T-helper 2 cell treated with Interferon-gamma antibody and Interleukin-4, amounts not matched to agents 5 μg/mL and 100 μg/mL, for 36 hours (primary cell): ENCODE measurements around the gene BCAP29.
A peak's percentile ranks its signal among the peaks of the same experiment; 100 is the strongest.
"Not testable (repeated sequence)": the region's sequence is repeated elsewhere in the genome, so short reads cannot be mapped to it uniquely, and the experiment has no call there.

ENCODE experiments used
- DNase-seq: peaks from one replicate; pipeline ENCODE4 v3.0.0; 2021; ENCODE audit warnings: low spot score
- H3K27ac Mint-ChIP-seq: one replicate; pipeline ENCODE4 v1.8.0; 2021; ENCODE audit warnings: mild to moderate bottlenecking, mixed read lengths
- H3K27me3 Mint-ChIP-seq: one replicate; pipeline ENCODE4 v1.8.0; 2021; ENCODE audit warnings: low read depth, mixed read lengths
- H3K36me3 Mint-ChIP-seq: one replicate; pipeline ENCODE4 v1.8.0; 2021; ENCODE audit warnings: low read depth, mixed read lengths
- H3K4me1 Mint-ChIP-seq: one replicate; pipeline ENCODE4 v1.8.0; 2021; ENCODE audit warnings: low read depth, mixed read lengths
- H3K4me3 Mint-ChIP-seq: one replicate; pipeline ENCODE4 v1.8.0; 2022; ENCODE audit warnings: mild to moderate bottlenecking, moderate library complexity, mixed read lengths
- H3K9me3 Mint-ChIP-seq: one replicate; pipeline ENCODE4 v1.8.0; 2021; ENCODE audit warnings: mixed read lengths

The BCAP29 gene

DNA sequence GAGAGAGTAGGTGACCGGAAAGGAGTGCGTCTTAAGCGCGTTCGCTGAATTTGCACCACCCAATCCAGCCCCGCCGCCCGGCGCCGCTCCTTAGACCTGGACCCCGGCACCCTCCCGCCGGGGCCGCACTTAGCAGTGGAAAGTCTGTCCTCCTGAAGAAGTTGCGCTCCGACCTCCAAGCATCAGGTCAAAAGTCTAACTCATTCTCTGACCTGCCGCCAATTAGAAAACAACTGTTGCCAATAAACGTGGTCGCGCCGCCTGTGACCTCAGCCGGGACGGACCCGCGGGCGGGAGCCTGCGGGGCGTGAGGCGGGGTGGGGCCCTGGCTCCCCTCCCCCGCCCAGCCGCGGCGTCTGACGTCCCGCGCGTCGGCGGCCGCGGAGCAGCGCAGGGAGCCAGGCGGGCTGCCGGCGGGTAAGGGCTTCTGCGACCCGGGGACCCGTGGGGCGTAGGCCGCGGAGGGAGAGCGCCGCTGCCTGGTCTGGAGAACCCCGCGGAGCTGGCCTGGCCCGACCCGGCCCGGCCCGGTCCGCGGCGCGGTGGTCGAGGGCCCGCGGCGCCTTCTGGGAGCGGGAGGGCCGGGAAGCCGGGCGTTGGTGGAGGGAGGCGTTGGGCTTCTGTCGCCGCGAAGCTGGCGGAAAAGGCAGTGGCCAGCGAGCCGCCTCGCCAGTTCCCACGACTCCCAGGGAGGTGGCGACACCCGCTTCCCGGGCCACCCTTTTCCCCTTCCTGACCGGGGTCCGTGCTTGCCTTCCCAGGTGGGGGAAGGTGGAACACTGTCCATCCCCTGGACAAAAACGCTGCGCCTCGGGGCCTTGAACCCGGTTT, at the start of gene BCAP29:
Gene BCAP29, plus strand, starts transcription at position 362 of the 831 bp plus-strand sequence. CDS start 527 bp downstream, outside the sequence.
- Mint-ChIP-seq H3K4me3 (peak within 1 kb of the TSS; percentile 90), H3K27me3 (no peaks in the 10 kb centered on the region), H3K27ac (peak within 1 kb of the TSS; percentile 92), H3K36me3 (peaks cover 13% of the 10 kb centered on the region), H3K4me1 (peaks cover 20% of the 10 kb centered on the region), H3K9me3 (no peaks in the 10 kb centered on the region)
- peak; percentile 81 for DNase-seq

GRCh38 chr7:107530751-107531150, 49.3 kb upstream of the BCAP29 start:
- Mint-ChIP-seq H3K4me1 (peaks cover 22% of the 10 kb centered on the region), H3K9me3 (peaks cover 12% of the 10 kb centered on the region), H3K36me3 (peaks cover 33% of the 10 kb centered on the region), H3K4me3 (no peak overlapping the region), H3K27me3 (no peaks in the 10 kb centered on the region), H3K27ac (no peak overlapping the region)
- DNase-seq: no peak

DNA sequence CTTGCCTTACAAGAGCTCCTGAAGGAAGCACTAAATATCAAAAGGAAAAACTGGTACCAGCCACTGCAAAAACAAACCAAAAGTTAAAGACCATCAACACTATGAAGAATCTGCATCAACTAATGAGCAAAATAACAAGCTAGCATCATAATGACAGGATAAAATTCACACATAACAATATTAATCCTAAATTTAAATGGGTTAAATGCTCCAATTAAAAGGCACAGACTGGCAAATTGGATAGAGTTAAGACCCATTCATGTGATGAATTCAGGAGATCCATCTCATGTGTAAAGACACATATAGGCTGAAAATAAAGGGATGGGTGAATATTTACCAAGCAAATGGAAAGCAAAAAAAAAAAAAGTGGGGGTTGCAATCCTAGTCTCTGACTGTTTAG, 45.9 kb upstream of the BCAP29 start:
- H3K36me3 Mint-ChIP-seq: peaks cover 45% of the 10 kb centered on the region

GRCh38 chr7:107537228-107537627, 42.8 kb upstream of the BCAP29 start:
- Mint-ChIP-seq H3K36me3 (peaks cover 54% of the 10 kb centered on the region), H3K9me3 (peaks cover 25% of the 10 kb centered on the region), H3K4me1 (peaks cover 22% of the 10 kb centered on the region)
- not testable (repeated sequence) for DNase-seq, H3K27ac Mint-ChIP-seq, H3K4me3 Mint-ChIP-seq, H3K27me3 Mint-ChIP-seq

More for the DNA sequence above, 45.9 kb upstream of the BCAP29 start:
- Mint-ChIP-seq H3K27me3 (no peaks in the 10 kb centered on the region), H3K9me3 (peaks cover 25% of the 10 kb centered on the region), H3K27ac (no peak overlapping the region), H3K4me1 (peaks cover 22% of the 10 kb centered on the region), H3K4me3 (no peak overlapping the region)
- DNase-seq: no peak

- Mint-ChIP-seq H3K36me3 (peaks cover 57% of the 10 kb centered on the region), H3K9me3 (peaks cover 27% of the 10 kb centered on the region), H3K27ac (no peak overlapping the region), H3K4me3 (no peak overlapping the region), H3K27me3 (no peaks in the 10 kb centered on the region), H3K4me1 (peaks cover 19% of the 10 kb centered on the region)
- DNase-seq: no peak
Measured at GRCh38 chr7:107538001-107538400, 42.0 kb upstream of the BCAP29 start.

- Mint-ChIP-seq H3K27ac (no peak overlapping the region), H3K9me3 (peaks cover 24% of the 10 kb centered on the region), H3K4me3 (no peak overlapping the region), H3K36me3 (peaks cover 50% of the 10 kb centered on the region), H3K4me1 (no peaks in the 10 kb centered on the region), H3K27me3 (no peaks in the 10 kb centered on the region)
- DNase-seq: no peak
Measured at GRCh38 chr7:107543338-107543993, 36.6 kb upstream of the BCAP29 start.

- Mint-ChIP-seq H3K27ac (no peak overlapping the region), H3K4me1 (no peaks in the 10 kb centered on the region), H3K36me3 (peaks cover 51% of the 10 kb centered on the region), H3K4me3 (no peak overlapping the region), H3K27me3 (no peaks in the 10 kb centered on the region), H3K9me3 (peaks cover 24% of the 10 kb centered on the region)
- DNase-seq: no peak
Measured at GRCh38 chr7:107544848-107545591, 35.0 kb upstream of the BCAP29 start.

DNA sequence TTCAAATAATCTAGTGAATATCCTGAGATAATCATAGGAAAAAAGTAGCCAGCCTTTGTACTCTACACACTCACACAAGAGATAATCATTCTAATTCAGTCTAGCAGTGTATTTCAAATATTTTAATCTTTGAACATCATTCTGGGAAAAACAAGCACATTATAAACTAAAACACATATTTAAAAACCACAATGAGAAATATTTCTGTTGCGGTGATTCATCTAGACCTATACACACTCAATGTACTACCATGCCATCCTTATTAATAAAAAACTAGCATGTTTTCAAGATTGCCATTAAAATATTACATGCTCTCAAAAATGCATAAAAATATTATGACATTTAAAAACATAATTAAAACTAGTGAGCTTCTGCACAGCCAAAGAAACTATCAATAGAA, 28.1 kb upstream of the BCAP29 start:
- H3K27ac Mint-ChIP-seq: no peak overlapping the region
- H3K9me3 Mint-ChIP-seq: peaks cover under 1% of the 10 kb centered on the region
- no peaks in the 10 kb centered on the region for H3K27me3 Mint-ChIP-seq
- H3K4me3 Mint-ChIP-seq: no peak overlapping the region
- peaks cover 29% of the 10 kb centered on the region for H3K4me1 Mint-ChIP-seq
- no peak for DNase-seq
- H3K36me3 Mint-ChIP-seq: peaks cover 61% of the 10 kb centered on the region

- H3K36me3 Mint-ChIP-seq: peaks cover 39% of the 10 kb centered on the region
- no peaks in the 10 kb centered on the region for H3K27me3 Mint-ChIP-seq
- H3K9me3 Mint-ChIP-seq: no peaks in the 10 kb centered on the region
- no peak overlapping the region for H3K27ac Mint-ChIP-seq
- H3K4me1 Mint-ChIP-seq: peaks cover 49% of the 10 kb centered on the region
- DNase-seq: no peak
- H3K4me3 Mint-ChIP-seq: no peak overlapping the region
Measured at GRCh38 chr7:107555893-107556292, 24.2 kb upstream of the BCAP29 start.

GRCh38 chr7:107559864-107560263, 20.2 kb upstream of the BCAP29 start:
- Mint-ChIP-seq H3K36me3 (peaks cover 21% of the 10 kb centered on the region), H3K27me3 (no peaks in the 10 kb centered on the region), H3K4me1 (peaks cover 60% of the 10 kb centered on the region), H3K4me3 (peak overlapping the region; percentile 79), H3K9me3 (no peaks in the 10 kb centered on the region), H3K27ac (peak overlapping the region; percentile 88)
- DNase-seq: no peak

DNA sequence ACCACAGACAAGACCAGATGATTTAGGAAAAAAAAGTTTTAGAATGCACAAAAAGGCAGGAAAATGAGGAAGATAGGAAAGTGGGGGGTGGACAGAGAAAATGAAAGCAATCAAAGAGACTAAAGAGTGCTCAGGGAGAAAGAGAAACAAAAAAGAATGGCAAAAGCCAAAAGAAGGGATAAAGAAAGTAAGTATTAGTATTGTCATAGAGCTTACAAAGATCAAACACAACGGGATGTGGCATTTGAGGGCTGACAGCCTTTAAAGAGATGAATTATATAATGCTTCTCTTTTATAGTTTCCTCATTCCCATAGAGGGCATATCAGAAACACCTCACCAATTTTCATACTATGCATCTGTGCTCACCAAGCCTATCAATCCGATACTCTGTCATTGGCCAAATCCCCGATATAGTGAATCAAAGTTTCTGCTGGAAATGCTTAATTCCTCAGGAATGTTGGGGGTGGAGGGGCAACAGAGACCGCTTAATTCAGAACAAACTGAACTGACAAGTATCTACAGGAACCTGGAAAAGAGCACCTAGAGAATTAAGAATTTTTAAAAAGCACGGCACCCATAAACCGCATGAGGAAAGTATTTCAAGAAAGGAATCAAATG, 19.0 kb upstream of the BCAP29 start:
- DNase-seq: no peak
- peak overlapping the region; percentile 88 for H3K27ac Mint-ChIP-seq
- peak overlapping the region; percentile 79 for H3K4me3 Mint-ChIP-seq
- no peaks in the 10 kb centered on the region for H3K27me3 Mint-ChIP-seq
- H3K36me3 Mint-ChIP-seq: peaks cover 12% of the 10 kb centered on the region
- H3K9me3 Mint-ChIP-seq: no peaks in the 10 kb centered on the region
- H3K4me1 Mint-ChIP-seq: peaks cover 57% of the 10 kb centered on the region

DNA sequence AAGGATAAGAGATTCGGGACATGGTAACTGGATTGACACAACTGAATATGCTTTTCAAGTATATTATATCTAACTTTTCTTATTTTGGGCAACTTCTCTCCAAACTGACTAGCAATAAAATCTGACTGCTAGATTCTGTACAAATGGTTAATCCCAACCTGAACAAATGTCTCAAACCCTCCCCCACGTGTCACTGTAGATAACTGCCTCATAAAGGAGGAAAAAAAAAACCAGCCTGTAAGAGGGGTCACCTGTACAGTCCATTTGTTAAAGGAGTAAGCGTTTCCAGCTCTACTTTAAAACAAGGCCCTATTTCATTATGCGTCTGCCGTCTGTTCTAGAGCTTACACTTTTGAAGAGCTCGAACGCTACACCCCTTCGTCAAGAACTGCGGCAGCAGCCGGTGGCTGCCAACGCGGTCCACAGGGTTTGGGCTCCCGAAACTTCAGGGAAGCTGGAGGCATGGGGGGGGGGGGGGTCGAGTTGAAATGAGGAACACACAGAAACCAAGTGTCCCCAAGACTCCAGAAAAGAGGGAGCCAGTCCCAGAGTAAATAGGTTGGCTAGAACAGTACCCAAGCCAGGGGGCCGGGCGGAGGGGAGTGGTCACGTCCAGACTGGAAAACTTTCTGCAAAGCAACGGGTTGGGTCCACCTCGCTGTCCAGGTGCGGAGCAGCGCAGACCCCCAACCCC, 16.8 kb upstream of the BCAP29 start:
- peaks cover 9% of the 10 kb centered on the region for H3K36me3 Mint-ChIP-seq
- peaks cover 52% of the 10 kb centered on the region for H3K4me1 Mint-ChIP-seq
- H3K27ac Mint-ChIP-seq: peak overlapping the region; percentile 90
- DNase-seq: no peak
- H3K4me3 Mint-ChIP-seq: peak overlapping the region; percentile 83
- no peaks in the 10 kb centered on the region for H3K27me3 Mint-ChIP-seq
- no peaks in the 10 kb centered on the region for H3K9me3 Mint-ChIP-seq
